Stimulated activated CD8-positive, alpha-beta memory T cell treated with anti-CD3 and anti-CD28 coated beads, Interleukin-15, amount 100 ng/mL, for 4 hours (primary cell): ENCODE data around the gene TEX19.

Experiments
- DNase-seq, 2 donors: peaks; one replicate each; pipeline ENCODE4 v3.0.0-alpha.2; 2020; ENCODE audit warnings: low read depth in 2 of 2

TEX19 gene

GRCh38 chr17:82358465-82359350 is at the start of gene TEX19:
Gene TEX19, plus strand, starts transcription at chr17:82359247. Its CDS starts 2,904 bp downstream, at chr17:82362151.
- peak in 1 of 2 donors; percentile 16 for DNase-seq

- no peak for DNase-seq
These were observed 49.1 kb upstream of the TEX19 start for GRCh38 chr17:82309656-82310570.

- DNase-seq: no peak
These were observed 48.2 kb upstream of the TEX19 start for GRCh38 chr17:82310877-82311276.

GRCh38 chr17:82311971-82312370 is 47.1 kb upstream of the TEX19 start:
- DNase-seq: no peak

GRCh38 chr17:82313195-82314011 is 45.6 kb upstream of the TEX19 start:
- no peak for DNase-seq

- no peak for DNase-seq
These were observed 44.9 kb upstream of the TEX19 start for GRCh38 chr17:82314012-82314726.

- DNase-seq: no peak
These were observed 44.1 kb upstream of the TEX19 start for GRCh38 chr17:82314727-82315605.

- DNase-seq: no peak
These were observed 43.2 kb upstream of the TEX19 start for GRCh38 chr17:82315703-82316358.

- no peak for DNase-seq
These were observed 42.2 kb upstream of the TEX19 start for GRCh38 chr17:82316651-82317393.

GRCh38 chr17:82317394-82318168 is 41.5 kb upstream of the TEX19 start, which contains the start of gene CD7:
Gene CD7, minus strand, starts transcription at chr17:82317608. Its CDS starts 113 bp downstream, at chr17:82317495.
- DNase-seq: peak; percentile 45 to 53

- DNase-seq: no peak
These were observed 40.9 kb upstream of the TEX19 start for GRCh38 chr17:82318169-82318498.

GRCh38 chr17:82318772-82319606 is 40.1 kb upstream of the TEX19 start:
- DNase-seq: no peak

- DNase-seq: no peak
These were observed 39.4 kb upstream of the TEX19 start for GRCh38 chr17:82319619-82320062.

- DNase-seq: no peak
These were observed 38.8 kb upstream of the TEX19 start for GRCh38 chr17:82320140-82320840.

- DNase-seq: peak; percentile 66 to 80
These were observed 37.8 kb upstream of the TEX19 start for GRCh38 chr17:82320956-82321927.
